ENCODE data around the gene CENPT. TPM values are rescaled to one million over a fixed set of nuclear protein-coding genes. Genes with fewer than 3 reads are reported as not detected.
A peak's percentile ranks its signal among the peaks of the same experiment; 100 is the strongest.

The CENPT gene
- total and polyA plus RNA-seq, 2 of the 13 experiments (the other 11 are each of a cell fraction or from before 2014, with no cell fraction given), result 40.9 to 43.3 TPM

DNA sequence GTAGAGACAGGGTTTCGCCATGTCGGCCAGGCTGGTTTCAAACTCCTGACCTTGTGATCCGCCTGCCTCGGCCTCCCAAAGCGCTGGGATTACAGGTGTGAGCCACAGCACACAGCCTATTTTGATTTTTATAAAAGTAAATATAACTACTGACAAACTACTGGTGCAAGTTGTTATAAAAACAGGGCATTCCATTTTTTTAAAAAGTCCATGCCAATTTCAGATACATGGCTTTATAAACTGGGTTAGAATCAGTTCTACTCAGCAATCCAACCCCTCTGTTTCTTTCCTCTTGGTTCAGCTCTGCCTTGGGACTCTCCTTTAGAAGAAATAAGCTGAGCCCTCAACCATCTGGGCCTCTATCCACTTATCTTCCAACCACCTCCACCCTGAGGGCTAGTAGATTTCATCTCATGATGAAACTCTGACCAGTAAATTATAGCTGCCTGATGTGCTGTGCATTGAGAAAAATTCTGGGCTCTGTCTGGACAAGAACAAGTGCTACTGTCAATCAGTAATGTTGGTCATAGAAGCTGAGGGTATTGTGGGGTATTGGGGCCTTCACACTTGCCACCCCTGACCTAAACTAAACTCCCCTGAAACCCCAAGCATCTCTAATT lies 51.3 kb downstream of the CENPT start (continued):
- TF ChIP-seq, protein P1, sequence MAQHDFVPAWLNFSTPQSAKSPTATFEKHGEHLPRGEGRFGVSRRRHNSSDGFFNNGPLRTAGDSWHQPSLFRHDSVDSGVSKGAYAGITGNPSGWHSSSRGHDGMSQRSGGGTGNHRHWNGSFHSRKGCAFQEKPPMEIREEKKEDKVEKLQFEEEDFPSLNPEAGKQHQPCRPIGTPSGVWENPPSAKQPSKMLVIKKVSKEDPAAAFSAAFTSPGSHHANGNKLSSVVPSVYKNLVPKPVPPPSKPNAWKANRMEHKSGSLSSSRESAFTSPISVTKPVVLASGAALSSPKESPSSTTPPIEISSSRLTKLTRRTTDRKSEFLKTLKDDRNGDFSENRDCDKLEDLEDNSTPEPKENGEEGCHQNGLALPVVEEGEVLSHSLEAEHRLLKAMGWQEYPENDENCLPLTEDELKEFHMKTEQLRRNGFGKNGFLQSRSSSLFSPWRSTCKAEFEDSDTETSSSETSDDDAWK (CRISPR knock-in tag; IDR thresholded peaks at IDR 0.05), result no peak

DNA sequence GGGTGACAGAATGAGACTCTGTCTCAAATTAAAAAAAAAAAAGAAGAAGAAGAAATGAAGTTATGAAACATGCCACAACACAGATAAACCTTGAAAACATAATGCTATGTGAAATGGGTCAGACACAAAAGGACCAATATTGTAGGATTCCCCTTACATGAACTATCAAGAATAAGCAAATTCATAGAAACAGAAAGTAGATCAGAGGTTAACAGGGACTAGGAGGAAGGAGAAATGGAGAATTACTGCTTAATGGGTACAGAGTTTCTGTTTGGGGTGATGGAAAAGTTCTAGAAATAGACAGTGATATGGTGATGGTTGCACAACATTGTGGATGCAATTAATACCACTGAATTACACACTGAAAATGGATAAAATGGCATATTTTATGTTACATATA lies 57.4 kb downstream of the CENPT start:
- POLR2A ChIA-PET, result no interaction called here
- TF ChIP-seq CEBPB (IDR thresholded peaks at IDR 0.05; ENCODE audit: borderline replicate concordance, low read depth, low read length) (peak; percentile 28; the same call in 1 of the 2 replicates), ZSCAN21 (CRISPR knock-in tag; IDR thresholded peaks at IDR 0.05; ENCODE audit: borderline replicate concordance) (no peak)
- TF ChIP-seq, protein P2, sequence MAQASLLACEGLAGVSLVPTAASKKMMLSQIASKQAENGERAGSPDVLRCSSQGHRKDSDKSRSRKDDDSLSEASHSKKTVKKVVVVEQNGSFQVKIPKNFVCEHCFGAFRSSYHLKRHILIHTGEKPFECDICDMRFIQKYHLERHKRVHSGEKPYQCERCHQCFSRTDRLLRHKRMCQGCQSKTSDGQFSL (CRISPR knock-in tag; IDR thresholded peaks at IDR 0.05), result no peak
- TF ChIP-seq, protein P3, sequence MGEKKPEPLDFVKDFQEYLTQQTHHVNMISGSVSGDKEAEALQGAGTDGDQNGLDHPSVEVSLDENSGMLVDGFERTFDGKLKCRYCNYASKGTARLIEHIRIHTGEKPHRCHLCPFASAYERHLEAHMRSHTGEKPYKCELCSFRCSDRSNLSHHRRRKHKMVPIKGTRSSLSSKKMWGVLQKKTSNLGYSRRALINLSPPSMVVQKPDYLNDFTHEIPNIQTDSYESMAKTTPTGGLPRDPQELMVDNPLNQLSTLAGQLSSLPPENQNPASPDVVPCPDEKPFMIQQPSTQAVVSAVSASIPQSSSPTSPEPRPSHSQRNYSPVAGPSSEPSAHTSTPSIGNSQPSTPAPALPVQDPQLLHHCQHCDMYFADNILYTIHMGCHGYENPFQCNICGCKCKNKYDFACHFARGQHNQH (CRISPR knock-in tag; IDR thresholded peaks at IDR 0.05), result no peak
- Histone ChIP-seq H3K36me3 (replicated peaks in 1 of 2; ENCODE audit: control insufficient read depth in 1 of 2, insufficient read depth in 2 of 2, low read length in 2 of 2) (peaks cover 2 to 13% of the 10 kb centered on the region in 2 experiments; a peak in 2 of 5 replicates), H3K4me2 (ENCODE audit: low read depth, low read length) (no peak overlapping the region), H4K20me1 (ENCODE audit: insufficient read depth, low read length) (peaks cover 4% of the 10 kb centered on the region), H3K79me2 (ENCODE audit: insufficient read depth, low read length) (peaks cover 12% of the 10 kb centered on the region), H3K27ac (ENCODE audit: extremely low read length, insufficient read depth, low read length) (no peak overlapping the region), H3K4me3 (replicated peaks in 1 of 3; ENCODE audit: insufficient read depth in 1 of 3, low read depth in 2 of 3, low read length in 3 of 3) (no peak overlapping the region), H3K27me3 (ENCODE audit: control insufficient read depth in 1 of 2, insufficient read depth in 2 of 2, low read length in 2 of 2) (no peaks in the 10 kb centered on the region), H3K9ac (ENCODE audit: insufficient read depth, low read depth, low read length) (no peak overlapping the region), H3K9me3 (ENCODE audit: low read length) (no peaks in the 10 kb centered on the region), H2AFZ (ENCODE audit: low read length) (no peak overlapping the region), H3K4me1 (ENCODE audit: insufficient read depth, low read length) (no peaks in the 10 kb centered on the region)
- intact Hi-C loops (cut with micrococcal nuclease; ENCODE audit: unreplicated experiment), result no loop called here
- CTCF ChIA-PET (ENCODE audit: low intra/inter-chr PET ratio, low total read pairs), result no interaction called here
- FAIRE-seq, result no peak
- in situ Hi-C loops (cut with HindIII; ENCODE audit: extremely low pct_ligation_motif_present, low pct_unique_long_range_greater_than_20kb), result no loop called here
- no peak for ATAC-seq
- DNase-seq (ENCODE audit: low spot score), result no peak
- BruUV-seq (replicated peaks), result no TSS peak
